Measurements from ENCODE around the gene TTC21B.
"Not testable (repeated sequence)": the region's sequence is repeated elsewhere in the genome, so short reads cannot be mapped to it uniquely, and the experiment has no call there.

TTC21B gene

GRCh38 chr2:165953655-165954606, at the start of gene TTC21B:
TTC21B (minus strand) TSS chr2:165953776; CDS start chr2:165953705, 71 bp downstream.
- DNase-seq = peak; percentile 90

GRCh38 chr2:166000401-166000800, 46.8 kb upstream of the TTC21B start:
- DNase-seq = no peak

GRCh38 chr2:165990846-165991245, 37.3 kb upstream of the TTC21B start:
- DNase-seq = no peak

GRCh38 chr2:165989851-165990250, 36.3 kb upstream of the TTC21B start:
- no peak for DNase-seq

- no peak for DNase-seq
These were observed 31.5 kb upstream of the TTC21B start for GRCh38 chr2:165985120-165985519.

GRCh38 chr2:165972161-165972560, 18.6 kb upstream of the TTC21B start:
- not testable (repeated sequence) for DNase-seq

- no peak for DNase-seq
These were observed 17.1 kb upstream of the TTC21B start for GRCh38 chr2:165970663-165971062.

- DNase-seq = no peak
These were observed 15.7 kb upstream of the TTC21B start for GRCh38 chr2:165969227-165969626.

GRCh38 chr2:165967746-165968145, 14.2 kb upstream of the TTC21B start:
- no peak for DNase-seq

GRCh38 chr2:165961818-165962217, 8.2 kb upstream of the TTC21B start:
- no peak for DNase-seq

- no peak for DNase-seq
These were observed 5.8 kb upstream of the TTC21B start for GRCh38 chr2:165959371-165959770.

GRCh38 chr2:165958313-165958960, 4.9 kb upstream of the TTC21B start:
- DNase-seq = no peak

GRCh38 chr2:165957030-165957675, 3.6 kb upstream of the TTC21B start:
- DNase-seq = no peak

- no peak for DNase-seq
These were observed 296 bp downstream of the TTC21B start for GRCh38 chr2:165953306-165953654.

- DNase-seq = no peak
These were observed 800 bp downstream of the TTC21B start for GRCh38 chr2:165952741-165953211.

- DNase-seq = no peak
These were observed 1.5 kb downstream of the TTC21B start for GRCh38 chr2:165952085-165952484.

GRCh38 chr2:165950438-165950837, 3.1 kb downstream of the TTC21B start:
- no peak for DNase-seq

- no peak for DNase-seq
These were observed 11.7 kb downstream of the TTC21B start for GRCh38 chr2:165941827-165942226.

GRCh38 chr2:165938237-165938636, 15.3 kb downstream of the TTC21B start:
- no peak for DNase-seq

GRCh38 chr2:165933211-165933910, 20.2 kb downstream of the TTC21B start:
- DNase-seq = no peak

- no peak for DNase-seq
These were observed 25.8 kb downstream of the TTC21B start for GRCh38 chr2:165927774-165928173.

- DNase-seq = no peak
These were observed 26.2 kb downstream of the TTC21B start for GRCh38 chr2:165927353-165927752.

- DNase-seq = no peak
These were observed 28.6 kb downstream of the TTC21B start for GRCh38 chr2:165924946-165925345.
